Liver (tissue), 9 donors: ENCODE data around the gene ASS1. TPM values are rescaled to one million over a fixed set of nuclear protein-coding genes. Genes with fewer than 3 reads are reported as not detected.

Experiments used
- DNase-seq: peaks from one replicate; pipeline ENCODE4 v3.0.0-alpha.2; 2017; ENCODE audit warnings: low spot score
- H3K27ac ChIP-seq, 2 donors: one replicate each; pipeline ENCODE4 v1.7.0; 2013; ENCODE audit warnings: inconsistent platforms in 2 of 2, low read length in 2 of 2, control low read depth in 1 of 2, low read depth in 1 of 2, mild to moderate bottlenecking in 1 of 2
- H3K27me3 ChIP-seq, 4 donors: one replicate each; pipeline versions ENCODE4 v1.6.1 to v1.7.0; 2013; ENCODE audit warnings: low read length in 3 of 4, inconsistent platforms in 1 of 4, mild to moderate bottlenecking in 1 of 4, moderate library complexity in 1 of 4; ENCODE audit not compliant: control insufficient read depth in 4 of 4, insufficient read depth in 4 of 4
- H3K36me3 ChIP-seq, 4 donors: one replicate each; pipeline versions ENCODE4 v1.6.1 to v1.7.0; 2013; ENCODE audit warnings: low read length in 3 of 4, mild to moderate bottlenecking in 3 of 4, low read depth in 1 of 4, moderate library complexity in 1 of 4; ENCODE audit not compliant: control insufficient read depth in 4 of 4, insufficient read depth in 3 of 4
- H3K4me1 ChIP-seq, 4 donors: one replicate each; pipeline versions ENCODE4 v1.6.1 to v1.7.0; 2013; ENCODE audit warnings: low read length in 3 of 4, mild to moderate bottlenecking in 3 of 4, moderate library complexity in 1 of 4; ENCODE audit not compliant: control insufficient read depth in 4 of 4, insufficient read depth in 4 of 4
- H3K4me3 ChIP-seq, 3 donors: one replicate each; pipeline versions ENCODE4 v1.6.1 to v1.7.0; 2013; ENCODE audit warnings: low read length in 3 of 3, control low read depth in 1 of 3, low read depth in 1 of 3, mild to moderate bottlenecking in 1 of 3
- H3K9ac ChIP-seq, 2 donors: one replicate each; pipeline ENCODE4 v1.7.0; 2013; ENCODE audit warnings: low read length in 2 of 2, mild to moderate bottlenecking in 2 of 2, moderate library complexity in 2 of 2, control low read depth in 1 of 2, low read depth in 1 of 2
- H3K9me3 ChIP-seq, 4 donors: one replicate each; pipeline versions ENCODE4 v1.6.1 to v1.7.0; 2013; ENCODE audit warnings: low read length in 3 of 4; ENCODE audit not compliant: control insufficient read depth in 4 of 4
- ATF3 ChIP-seq: IDR thresholded peaks from 2 replicates; pipeline ENCODE4 v1.6.1; 2016; ENCODE audit warnings: antibody characterized with exemption
- CTCF ChIP-seq: fragments of 150-350 bp; IDR thresholded peaks from 2 replicates; pipeline ENCODE4 v1.5.1; 2017; ENCODE audit warnings: improper control_type of control experiment, low read depth, low read length; ENCODE audit not compliant: missing input control
- EGR1 ChIP-seq, 2 donors: IDR thresholded peaks; 2 replicates each; pipeline ENCODE4 v1.6.1; 2016 to 2018; ENCODE audit warnings: antibody characterized with exemption in 2 of 2, low read depth in 2 of 2
- FOXA1 ChIP-seq: IDR thresholded peaks from 2 replicates; pipeline ENCODE4 v1.6.1; 2016; ENCODE audit warnings: antibody characterized with exemption
- FOXA2 ChIP-seq: IDR thresholded peaks from 2 replicates; pipeline ENCODE4 v1.6.1; 2016; ENCODE audit warnings: antibody characterized with exemption
- GABPA ChIP-seq, 2 donors: IDR thresholded peaks in 1 of 2; conservative IDR thresholded peaks in 1 of 2; 2 replicates each; pipeline ENCODE4 v1.6.1; 2016; ENCODE audit warnings: antibody characterized with exemption in 2 of 2, mild to moderate bottlenecking in 1 of 2, moderate library complexity in 1 of 2
- HNF4A ChIP-seq, 2 donors: conservative IDR thresholded peaks; 2 replicates each; pipeline ENCODE4 v1.6.1; 2016; ENCODE audit warnings: antibody characterized with exemption in 2 of 2, mild to moderate bottlenecking in 2 of 2
- HNF4G ChIP-seq: IDR thresholded peaks from 2 replicates; pipeline ENCODE4 v1.6.1; 2016; ENCODE audit warnings: antibody characterized with exemption
- JUND ChIP-seq, 2 donors: IDR thresholded peaks; 2 replicates each; pipeline ENCODE4 v1.6.1; 2016; ENCODE audit warnings: antibody characterized with exemption in 2 of 2
- MAX ChIP-seq: IDR thresholded peaks from 2 replicates; pipeline ENCODE4 v1.6.1; 2016; ENCODE audit warnings: antibody characterized with exemption
- NR2F2 ChIP-seq: IDR thresholded peaks from 2 replicates; pipeline ENCODE4 v1.6.1; 2016; ENCODE audit warnings: antibody characterized with exemption
- RAD21 ChIP-seq, 2 donors: IDR thresholded peaks; 2 replicates each; pipeline ENCODE4 v1.6.1; 2016; ENCODE audit warnings: antibody characterized with exemption in 2 of 2, mild to moderate bottlenecking in 2 of 2
- REST ChIP-seq: IDR thresholded peaks from 2 replicates; pipeline ENCODE4 v1.6.1; 2016; ENCODE audit warnings: antibody characterized with exemption, mild to moderate bottlenecking
- RXRA ChIP-seq, 2 donors: IDR thresholded peaks; 2 replicates each; pipeline ENCODE4 v1.6.1; 2017 to 2018; ENCODE audit warnings: antibody characterized with exemption in 2 of 2, mild to moderate bottlenecking in 1 of 2
- SP1 ChIP-seq: IDR thresholded peaks from 2 replicates; pipeline ENCODE4 v1.6.1; 2018; ENCODE audit warnings: antibody characterized with exemption, mild to moderate bottlenecking
- TAF1 ChIP-seq: conservative IDR thresholded peaks from 2 replicates; pipeline ENCODE4 v1.6.1; 2016; ENCODE audit warnings: antibody characterized with exemption, mild to moderate bottlenecking
- YY1 ChIP-seq: IDR thresholded peaks from 2 replicates; pipeline ENCODE4 v1.6.1; 2016; ENCODE audit warnings: antibody characterized with exemption, mild to moderate bottlenecking
- ZBTB33 ChIP-seq: IDR thresholded peaks from 2 replicates; pipeline ENCODE4 v1.6.1; 2016; ENCODE audit warnings: antibody characterized with exemption
- WGBS: extraction: QIAGEN DNeasy Blood & Tissue Kit; methylation state at CpG from one replicate; pipeline ENCODE4 v1.1.7; 2013; 5-methylcytosine and 5-hydroxymethylcytosine counted together
- polyA plus RNA-seq, 2 donors: library from polyadenylated mRNA; stranded (reverse) in 1 of 2; unstranded in 1 of 2; fragments of 200-250 nt in 1 of 2; fragments of >200 nt in 1 of 2; fragmentation: Nextera tagmentation in 1 of 2; extraction: Ambion mirVana in 1 of 2; gene quantifications; one replicate each; pipeline versions ENCODE4 v1.2.1 to v1.2.3, GENCODE V29; 2013 to 2015
- total RNA-seq, 2 donors: library from RNA; depleted of rRNA; stranded (reverse); fragments of >200 nt; gene quantifications; one replicate each; pipeline ENCODE4 v1.2.3, GENCODE V29; 2014
- donor health status: healthy.
- donor health status: healthy.
- donor health status: healthy.
- donor health status: healthy.
- donor health status: healthy.

The ASS1 gene
- total and polyA plus RNA-seq, 4 donors: 396 to 711 (median 533) TPM

- TF ChIP-seq MAX (no peak), YY1 (no peak), ZBTB33 (no peak), TAF1 (no peak), NR2F2 (no peak), GABPA (IDR thresholded peaks at IDR 0.05 in 1 of 2, conservative IDR thresholded peaks at IDR 0.05 in 1 of 2) (no peak), SP1 (no peak)
Observed at GRCh38 chr9:130472184-130472705, 27.5 kb downstream of the ASS1 start (continued).

GRCh38 chr9:130473009-130473408, 28.2 kb downstream of the ASS1 start:
- no peak for DNase-seq
- Histone ChIP-seq H3K9ac (no peak overlapping the region), H3K9me3 (no peaks in the 10 kb centered on the region), H3K27me3 (no peaks in the 10 kb centered on the region), H3K27ac (no peak overlapping the region), H3K4me3 (no peak overlapping the region), H3K36me3 (peaks cover 21 to 70% (median 44%) of the 10 kb centered on the region in 4 donors), H3K4me1 (no peaks in the 10 kb centered on the region)
- WGBS: 91% methylated on average over 6 of the region's 6 CpGs
- TF ChIP-seq HNF4G: no peak
- no peak for TF ChIP-seq RXRA (IDR thresholded peaks at IDR 0.05)
- no peak for TF ChIP-seq REST
- no peak for TF ChIP-seq ATF3
- TF ChIP-seq NR2F2: no peak
- TF ChIP-seq MAX: no peak
- no peak for TF ChIP-seq JUND (IDR thresholded peaks at IDR 0.05)
- TF ChIP-seq FOXA2: no peak
- TF ChIP-seq CTCF: no peak
- no peak for TF ChIP-seq HNF4A (conservative IDR thresholded peaks at IDR 0.05)
- no peak for TF ChIP-seq EGR1 (IDR thresholded peaks at IDR 0.05; ENCODE audit: low read depth in 2 of 2)
- TF ChIP-seq ZBTB33: no peak
- no peak for TF ChIP-seq YY1
- no peak for TF ChIP-seq SP1
- TF ChIP-seq TAF1: no peak
- TF ChIP-seq RAD21 (IDR thresholded peaks at IDR 0.05): no peak
- TF ChIP-seq GABPA (IDR thresholded peaks at IDR 0.05 in 1 of 2, conservative IDR thresholded peaks at IDR 0.05 in 1 of 2): no peak
- TF ChIP-seq FOXA1: no peak
